PFSK-1 (cell line): ENCODE data around the gene FHL3.

ENCODE experiments used
- POLR2AphosphoS5 ChIP-seq: IDR thresholded peaks from 2 replicates; pipeline ENCODE4 v1.6.1; 2012; ENCODE audit warnings: low read depth, mild to moderate bottlenecking, control low read depth, low read length, moderate library complexity
- REST ChIP-seq, 2 experiments: IDR thresholded peaks; 2 replicates each; pipeline versions ENCODE4 v1.6.1 to v1.8.0; 2011 to 2012; ENCODE audit warnings: low read depth in 2 of 2, low read length in 2 of 2, control low read depth in 1 of 2, inconsistent platforms in 1 of 2, mild to moderate bottlenecking in 1 of 2, moderate library complexity in 1 of 2; ENCODE audit not compliant: insufficient read depth in 1 of 2
- SIN3A ChIP-seq: IDR thresholded peaks from 2 replicates; pipeline ENCODE4 v1.6.1; 2012; ENCODE audit warnings: mild to moderate bottlenecking, low read length, moderate library complexity, borderline replicate concordance; ENCODE audit not compliant: insufficient read depth
- TAF1 ChIP-seq: IDR thresholded peaks from 2 replicates; pipeline ENCODE4 v1.6.1; 2012; ENCODE audit warnings: low read length, control low read depth, borderline replicate concordance; ENCODE audit not compliant: insufficient read depth

- TF ChIP-seq REST (IDR thresholded peaks at IDR 0.05; ENCODE audit: insufficient read depth in 1 of 2, low read depth in 2 of 2, low read length in 2 of 2) = no peak
- no peak for TF ChIP-seq POLR2AphosphoS5
- TF ChIP-seq SIN3A = no peak
- TF ChIP-seq TAF1 = no peak
These were observed 40.0 kb downstream of the FHL3 start for GRCh38 chr1:37965301-37965700.
